Putamen (tissue), 1 donor: Measurements from ENCODE around the gene KRTAP19-6.
"Not testable (repeated sequence)": the region's sequence is repeated elsewhere in the genome, so short reads cannot be mapped to it uniquely, and the experiment has no call there.

Experiments
- DNase-seq: peaks from one replicate; pipeline ENCODE4 v3.0.0-alpha.2; 2016; ENCODE audit warnings: low spot score

Gene KRTAP19-6, protein sequence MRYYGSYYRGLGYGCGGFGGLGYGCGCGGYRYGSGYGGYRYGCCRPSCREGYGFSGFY

DNA sequence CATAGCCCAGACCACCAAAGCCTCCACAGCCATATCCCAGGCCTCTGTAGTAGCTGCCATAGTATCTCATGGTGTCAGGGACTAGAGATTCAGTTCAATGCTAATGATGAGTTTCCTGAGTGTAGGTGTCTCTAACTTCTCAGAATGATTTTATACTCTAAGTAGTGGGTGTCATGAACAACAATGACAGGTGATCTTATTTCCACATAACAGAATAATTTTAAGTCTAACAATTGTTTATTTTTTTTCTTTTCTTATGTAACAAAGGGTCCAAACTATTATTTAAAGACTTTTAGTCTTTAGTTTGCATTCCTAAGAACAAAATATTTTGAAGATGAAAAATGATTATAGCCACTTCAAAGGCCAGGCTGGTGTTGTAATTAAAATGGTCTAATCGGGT lies at the start of gene KRTAP19-6:
Gene KRTAP19-6, minus strand, starts transcription at position 101 of the 400 bp plus-strand sequence. Its CDS starts 31 bp downstream, at position 70.
- no peak for DNase-seq

DNA sequence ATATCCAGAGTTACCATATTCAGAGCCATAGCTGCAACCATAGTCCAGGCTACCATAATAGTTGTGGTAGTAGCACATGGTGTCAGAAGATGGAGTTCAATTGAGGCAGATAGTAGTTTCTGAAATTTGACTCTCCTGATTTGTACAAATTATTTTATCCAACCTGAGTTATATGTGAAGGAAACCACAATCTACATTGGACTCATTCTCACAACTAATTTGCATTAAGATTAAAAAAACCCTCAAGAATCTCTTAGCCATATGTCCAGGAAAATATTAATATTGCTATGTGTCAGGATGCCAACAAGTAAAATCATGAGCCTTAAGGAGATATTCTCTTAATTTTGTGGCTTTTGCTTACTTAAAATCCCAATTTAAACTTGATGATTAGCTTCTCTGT lies 48.6 kb upstream of the KRTAP19-6 start, which contains the start of gene KRTAP22-2:
Gene KRTAP22-2, minus strand, starts transcription at position 101 of the 400 bp plus-strand sequence.
- DNase-seq: no peak

DNA sequence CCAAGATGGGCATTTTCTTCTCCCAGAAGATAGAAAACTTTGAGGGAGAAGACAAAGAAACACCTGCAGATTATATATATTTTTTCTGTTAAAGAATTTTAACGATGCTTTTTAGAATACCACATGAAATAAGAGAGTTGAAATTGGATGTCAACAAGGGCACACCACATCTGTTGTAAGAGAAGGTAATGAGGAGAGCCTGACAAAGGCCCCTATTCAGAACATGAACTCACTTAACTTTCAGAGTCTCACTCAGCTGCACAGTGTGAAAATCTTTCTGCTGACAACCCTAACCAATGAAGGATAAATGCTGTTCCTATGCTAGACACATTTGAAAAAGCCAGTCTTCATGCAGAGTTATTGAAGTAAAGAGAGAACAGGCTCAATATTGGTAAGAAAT lies 41.2 kb upstream of the KRTAP19-6 start:
- no peak for DNase-seq

DNA sequence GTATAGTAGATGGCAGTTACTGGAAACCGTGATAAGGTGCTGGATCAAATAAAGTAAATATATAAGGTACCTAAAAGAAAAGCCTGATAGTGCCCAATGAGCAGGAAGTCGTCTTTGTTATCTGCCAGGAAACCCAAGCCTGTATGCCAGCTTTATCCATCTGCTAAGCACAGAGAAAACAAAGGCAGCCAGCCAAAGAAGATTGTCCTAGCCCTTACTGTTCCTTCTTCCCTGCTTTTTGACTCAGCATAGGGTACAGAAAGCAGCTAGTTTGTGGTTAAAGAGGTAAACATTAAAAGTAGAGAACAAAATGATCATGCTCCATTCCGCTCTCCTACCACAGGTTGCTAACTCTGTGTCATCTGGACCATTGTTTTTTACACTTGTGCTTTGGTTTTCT lies 38.5 kb upstream of the KRTAP19-6 start:
- DNase-seq: no peak

DNA sequence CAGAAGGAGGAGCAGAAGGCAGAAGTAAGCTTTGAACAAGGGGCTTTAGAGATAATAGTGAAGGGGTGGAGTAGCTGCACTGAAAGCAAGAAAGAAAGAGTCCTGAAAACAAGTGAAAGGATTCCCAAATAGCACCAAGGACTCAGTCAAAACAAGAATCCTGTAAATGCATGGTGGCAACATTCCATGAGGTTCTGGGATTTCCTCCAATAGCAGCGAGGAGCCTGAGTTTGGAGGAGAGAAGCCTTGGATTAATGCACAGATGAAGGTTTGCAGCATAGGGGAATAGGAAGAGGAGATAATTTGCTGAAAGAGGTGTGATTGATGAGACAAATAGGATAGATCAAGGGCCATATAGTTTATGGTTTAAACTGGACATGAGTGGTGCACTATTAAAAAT lies 37.7 kb upstream of the KRTAP19-6 start:
- no peak for DNase-seq

DNA sequence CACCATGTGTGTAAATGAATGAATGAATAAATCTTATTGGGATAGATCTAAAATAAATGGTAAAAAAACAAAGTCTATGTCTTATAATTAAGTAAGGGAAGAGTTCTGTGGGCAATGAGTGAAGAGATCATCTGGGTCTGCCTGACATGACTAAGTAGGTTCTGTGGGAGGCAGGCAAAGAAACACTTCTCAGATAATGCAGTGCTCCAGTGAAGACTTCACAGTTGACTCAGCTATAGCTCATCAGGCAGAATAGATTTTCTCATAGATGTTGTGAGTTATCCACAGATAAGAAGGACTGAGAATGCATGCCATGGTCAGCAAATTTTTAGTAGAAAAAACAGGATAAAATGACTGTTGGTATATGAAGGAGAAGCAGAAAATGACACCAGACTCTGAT lies 36.1 kb upstream of the KRTAP19-6 start:
- no peak for DNase-seq

DNA sequence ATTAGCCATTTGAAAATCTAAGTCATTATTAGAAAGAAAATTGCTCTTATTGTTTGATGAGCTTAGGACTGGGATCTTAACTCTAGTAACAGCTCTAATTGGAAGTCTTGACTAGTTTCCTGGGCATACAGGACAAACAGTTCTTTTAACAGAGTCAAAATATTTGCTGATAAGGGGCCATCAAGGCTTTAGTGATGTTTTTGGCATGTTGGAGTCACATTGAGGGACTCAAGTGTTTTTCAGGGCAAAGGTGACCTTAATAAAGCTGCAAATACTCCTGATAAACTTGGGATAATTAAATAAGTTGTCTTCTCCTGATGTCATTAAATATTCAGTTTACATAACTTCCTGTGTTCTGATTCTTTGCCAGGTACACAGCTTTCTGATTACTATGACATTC lies 26.0 kb upstream of the KRTAP19-6 start:
- no peak for DNase-seq

DNA sequence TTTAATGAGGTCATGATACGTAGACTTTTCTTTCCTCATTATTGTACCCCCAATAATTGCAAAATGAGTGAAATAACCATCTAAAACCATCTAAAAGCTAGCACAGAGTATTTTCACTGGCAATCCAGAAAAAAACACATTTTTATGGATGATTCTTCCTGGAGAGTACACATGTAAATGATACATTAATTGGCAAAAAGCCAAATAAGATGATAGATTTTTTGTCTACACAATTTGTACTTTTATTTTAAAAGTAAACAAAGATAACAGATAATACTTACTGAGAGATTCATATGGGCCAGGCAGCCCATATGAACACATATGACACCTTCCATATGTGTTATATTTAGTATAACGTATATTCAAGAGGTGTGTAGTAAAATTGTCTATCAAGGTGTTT lies 22.0 kb upstream of the KRTAP19-6 start:
- DNase-seq: no peak

DNA sequence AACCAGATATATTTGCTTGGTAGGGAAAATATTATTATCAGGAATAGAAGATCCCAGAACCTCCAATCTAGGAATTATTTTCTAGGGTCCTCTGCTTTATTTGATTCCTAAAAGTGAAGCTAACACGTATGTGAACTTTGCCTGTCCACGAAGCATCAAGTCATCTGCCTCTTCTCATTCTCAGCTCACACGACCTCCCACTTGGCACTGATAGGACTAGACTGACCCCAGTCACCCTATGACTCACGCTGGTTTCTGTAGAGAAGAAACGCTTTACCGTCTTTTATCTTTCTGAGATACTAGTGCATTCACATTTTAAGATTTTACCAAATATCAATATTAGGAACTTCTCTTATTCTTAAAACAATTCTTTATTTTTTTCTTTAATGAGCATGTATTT lies 21.4 kb upstream of the KRTAP19-6 start:
- no peak for DNase-seq

DNA sequence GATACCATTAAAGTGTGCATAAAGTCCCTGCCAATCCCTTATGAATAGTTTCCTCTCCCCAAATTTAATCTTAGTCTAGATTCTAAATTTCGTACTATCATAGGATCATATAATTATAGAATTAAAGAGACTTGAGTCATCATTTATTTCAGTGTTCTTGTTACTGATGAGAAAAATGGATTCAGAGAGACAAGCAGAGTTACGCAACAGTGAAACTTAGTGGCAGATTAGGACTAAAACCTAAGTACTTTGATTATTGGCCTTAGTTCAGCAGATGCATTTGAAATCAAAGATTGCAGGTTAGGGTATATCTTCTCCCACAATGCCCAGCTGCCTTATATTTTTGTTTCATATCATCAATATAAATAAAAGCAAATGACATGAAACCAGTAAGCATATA lies 20.3 kb upstream of the KRTAP19-6 start:
- peak; percentile 9 for DNase-seq

DNA sequence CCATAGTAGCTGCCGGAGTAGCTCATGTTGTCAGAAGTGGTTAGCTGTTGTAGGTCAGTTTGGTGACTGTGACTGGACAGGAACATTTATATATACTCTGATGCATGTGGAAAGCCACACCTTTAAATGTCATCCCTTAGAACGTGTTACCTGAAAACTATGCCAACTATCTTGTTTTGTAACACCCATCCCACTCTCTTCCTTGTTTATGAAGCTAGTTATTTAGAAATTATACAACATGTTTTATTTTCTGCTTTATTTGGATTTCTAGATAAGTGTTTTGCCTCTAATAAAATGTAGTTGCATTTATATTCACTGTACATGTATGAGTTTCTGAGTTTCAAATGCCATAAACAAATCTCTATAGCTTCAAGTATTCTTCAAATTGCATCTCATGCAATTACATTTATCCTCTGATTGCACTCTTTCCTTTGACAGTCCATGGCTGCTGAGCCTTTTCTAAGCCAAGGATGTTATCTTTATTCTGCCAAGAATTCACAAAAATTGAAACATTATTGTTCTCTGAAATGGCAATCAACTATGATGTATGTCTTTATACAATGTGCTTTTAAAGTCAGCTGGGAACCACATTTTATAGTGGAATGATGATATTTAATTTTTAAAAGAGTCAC lies 19.7 kb upstream of the KRTAP19-6 start, which contains the start of gene KRTAP19-7:
Gene KRTAP19-7, minus strand, starts transcription at position 51 of the 632 bp plus-strand sequence. Its CDS starts 25 bp downstream, at position 26.
- no peak for DNase-seq

DNA sequence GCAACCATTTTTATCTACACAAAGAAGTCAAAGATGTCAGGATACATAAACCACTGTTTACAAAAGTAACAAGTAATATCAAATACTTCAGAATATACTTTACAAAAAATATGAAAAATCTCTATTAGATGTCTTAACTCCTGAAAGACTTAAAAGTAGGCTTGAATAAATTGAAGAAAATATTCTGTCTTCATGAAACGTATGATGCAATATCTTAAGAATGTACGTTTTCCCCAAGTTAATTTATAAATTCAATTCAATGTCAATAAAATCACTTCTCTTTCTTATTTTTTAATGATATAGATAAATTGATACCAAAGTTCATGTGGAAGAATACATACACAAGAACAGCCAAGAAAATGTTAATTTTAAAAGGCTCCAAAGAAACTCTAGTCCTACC lies 13.4 kb upstream of the KRTAP19-6 start:
- DNase-seq: no peak

DNA sequence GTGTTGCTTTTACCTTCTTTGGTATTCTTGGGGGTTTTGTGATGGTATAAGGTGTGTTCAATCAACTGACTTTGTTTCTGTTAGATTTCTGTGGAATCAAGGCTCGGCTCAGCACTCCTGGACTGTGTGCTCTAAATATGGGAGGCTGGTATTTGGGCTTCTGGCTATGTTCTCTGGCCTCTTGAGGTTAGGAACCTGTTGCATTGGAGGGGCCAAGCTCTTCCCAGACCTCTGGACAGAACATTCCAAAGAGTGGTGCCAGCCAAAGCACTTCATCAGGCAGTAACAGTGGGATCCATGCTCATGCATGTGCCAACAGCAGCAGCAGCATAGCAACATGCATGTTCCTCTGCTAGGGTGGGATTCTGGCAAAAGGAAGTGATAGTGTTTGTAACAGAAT lies 11.1 kb upstream of the KRTAP19-6 start:
- DNase-seq: no peak

DNA sequence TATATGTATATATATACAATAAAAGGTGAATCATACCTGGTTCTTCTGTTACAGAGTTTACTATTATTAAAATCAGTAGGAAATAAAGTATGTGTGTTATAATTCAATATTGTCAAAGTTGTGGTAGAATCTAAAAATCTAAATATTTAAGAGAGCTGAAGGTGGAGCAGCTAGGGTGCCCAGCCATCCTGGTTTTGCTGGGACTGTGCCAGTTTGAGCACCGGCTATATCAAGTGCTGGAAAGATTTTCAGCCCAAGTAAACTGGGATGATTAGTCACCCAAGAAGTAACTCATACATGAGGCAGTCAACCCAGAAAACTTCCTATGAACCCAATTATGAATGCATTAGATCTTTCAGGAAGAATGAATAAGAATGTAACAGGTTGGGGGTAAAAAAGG lies 22.8 kb downstream of the KRTAP19-6 start:
- DNase-seq: no peak

DNA sequence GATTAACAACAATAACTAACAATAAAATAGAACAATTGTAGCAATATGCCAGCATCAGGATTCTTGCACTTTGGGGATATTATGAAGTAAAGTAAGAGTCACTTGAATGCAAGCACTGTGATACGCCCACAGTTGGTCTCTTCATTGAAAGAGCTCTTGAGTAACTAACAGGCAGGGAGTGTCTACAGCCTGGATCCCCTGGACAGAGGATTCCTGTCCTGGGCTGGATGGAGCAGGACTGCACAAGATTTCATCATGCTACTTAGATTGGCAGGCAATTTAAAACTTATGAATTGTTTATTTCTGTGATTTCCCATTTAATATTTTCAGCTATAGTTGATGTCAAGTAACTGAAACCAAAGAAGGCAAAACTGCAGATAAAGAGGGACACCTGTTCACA lies 26.0 kb downstream of the KRTAP19-6 start:
- no peak for DNase-seq

DNA sequence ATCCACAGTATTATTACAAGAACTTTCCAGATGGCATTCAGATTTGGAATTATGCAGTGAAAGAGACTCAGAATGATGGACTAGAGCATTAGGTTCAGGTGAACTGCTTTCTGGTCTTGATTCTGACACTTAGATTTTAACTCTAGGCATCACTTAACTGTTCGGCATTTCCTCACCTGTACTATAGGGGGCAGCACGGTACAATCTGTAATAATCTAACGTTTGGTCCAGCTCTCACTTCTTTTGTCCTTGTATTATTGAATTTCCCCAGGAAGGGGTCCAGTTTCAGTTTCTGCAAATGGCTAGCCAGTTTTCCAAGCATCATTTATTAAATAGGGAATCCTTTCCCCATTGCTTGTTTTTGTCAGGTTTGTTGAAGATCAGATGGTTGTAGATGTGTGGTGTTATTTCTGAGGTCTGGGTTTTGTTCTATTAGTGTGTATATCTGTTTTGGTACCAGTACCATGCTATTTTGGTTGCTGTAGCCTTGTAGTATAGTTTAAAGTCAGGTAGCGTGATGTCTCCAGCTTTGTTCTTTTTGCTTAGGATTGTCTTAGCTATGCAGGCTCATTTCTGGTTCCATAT lies 36.0 kb downstream of the KRTAP19-6 start:
- not testable (repeated sequence) for DNase-seq

DNA sequence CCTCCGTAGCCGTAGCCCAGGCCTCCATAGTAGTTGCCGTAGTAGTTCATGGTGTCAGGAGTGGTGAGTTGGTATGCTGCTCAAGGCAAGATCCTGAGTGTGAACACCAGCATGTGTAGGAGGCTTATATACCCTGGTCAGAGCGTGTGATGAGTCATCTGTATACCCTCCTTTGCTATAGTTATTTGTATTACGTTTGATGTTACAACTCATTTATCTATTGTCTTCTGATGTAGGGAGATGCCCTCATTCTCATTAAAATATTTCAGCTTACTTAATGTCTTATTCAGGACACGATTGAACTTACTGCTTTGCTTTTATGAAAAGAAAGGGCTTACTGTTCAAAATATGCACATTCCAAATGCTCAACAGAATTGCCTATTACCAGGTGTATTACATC lies 39.6 kb downstream of the KRTAP19-6 start, which contains the start of gene KRTAP19-5:
Gene KRTAP19-5, minus strand, starts transcription at position 101 of the 400 bp plus-strand sequence. Its CDS starts 51 bp downstream, at position 50.
- no peak for DNase-seq

DNA sequence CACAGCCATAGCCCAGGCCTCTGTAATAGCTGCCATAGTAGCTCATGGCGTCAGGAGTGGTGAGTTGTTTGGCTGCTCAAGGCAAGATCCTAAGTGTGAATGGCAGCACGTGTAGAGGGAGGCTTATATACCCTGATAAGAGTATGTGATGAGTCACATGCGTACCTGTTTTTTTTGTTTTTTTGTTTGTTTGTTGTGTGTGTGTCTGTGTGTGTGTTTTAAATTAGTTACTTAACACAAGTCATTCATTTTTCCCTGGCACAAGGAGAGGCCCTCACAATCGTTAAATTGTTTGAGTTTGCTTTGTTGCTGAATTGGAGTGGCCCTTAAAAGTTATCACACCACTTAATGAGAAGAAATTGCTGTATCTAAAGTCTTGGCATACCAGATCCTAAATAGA lies 44.6 kb downstream of the KRTAP19-6 start, which contains the start of gene KRTAP19-4:
Gene KRTAP19-4, minus strand, starts transcription at position 101 of the 400 bp plus-strand sequence. Its CDS starts 55 bp downstream, at position 46.
- no peak for DNase-seq

DNA sequence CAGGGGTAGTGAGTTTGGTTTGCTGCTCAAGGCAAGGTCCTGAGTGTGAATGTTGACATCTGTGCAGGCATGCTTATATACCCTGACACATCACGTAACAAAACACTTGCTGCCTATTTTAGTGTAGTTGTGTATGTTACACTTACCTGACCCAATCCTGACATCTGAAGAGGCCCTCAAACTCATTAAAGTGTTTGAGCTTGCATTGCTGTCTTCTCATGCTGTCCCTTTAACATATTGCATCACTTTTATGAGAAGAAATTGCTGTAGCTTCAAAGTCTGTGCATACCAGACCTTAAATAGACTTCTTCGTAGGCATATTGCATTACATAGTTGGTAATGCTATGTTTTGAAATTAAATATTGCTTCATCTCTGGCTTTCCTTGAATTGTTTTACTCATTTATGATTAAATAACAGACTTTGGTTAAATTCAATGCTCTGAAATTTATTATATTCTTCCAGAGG lies 49.7 kb downstream of the KRTAP19-6 start, which contains the start of gene KRTAP19-3:
Gene KRTAP19-3, minus strand, starts transcription at position 51 of the 466 bp plus-strand sequence. CDS start 56 bp downstream, outside the sequence.
- no peak for DNase-seq
